Esophagus muscularis mucosa (tissue), 4 donors: ENCODE results near the gene DISP1. TPM values are rescaled to one million over a fixed set of nuclear protein-coding genes. Genes with fewer than 3 reads are reported as not detected.
"Not testable (repeated sequence)": the region's sequence is repeated elsewhere in the genome, so short reads cannot be mapped to it uniquely, and the experiment has no call there.

ENCODE experiments used
- DNase-seq: peaks from one replicate; pipeline ENCODE4 v3.0.0-alpha.2; 2017; ENCODE audit errors: extremely low spot score
- H3K27ac ChIP-seq, 4 donors: fragments of 200-600 bp; sonication (generic); replicated peaks in 1 of 4; 1 replicate in 3 of 4; 2 replicates in 1 of 4; pipeline ENCODE4 v1.5.1; 2016 to 2019; ENCODE audit warnings: mild to moderate bottlenecking in 1 of 4
- H3K27me3 ChIP-seq, 4 donors: fragments of 200-600 bp; sonication (generic); one replicate each; pipeline versions ENCODE4 v1.5.1 to v1.6.0; 2016 to 2019
- H3K36me3 ChIP-seq, 4 donors: fragments of 200-600 bp; sonication (generic); one replicate each; pipeline ENCODE4 v1.5.1; 2016 to 2019
- H3K4me1 ChIP-seq, 4 donors: fragments of 200-600 bp; sonication (generic); one replicate each; pipeline ENCODE4 v1.5.1; 2016 to 2019
- H3K4me3 ChIP-seq, 4 donors: fragments of 200-600 bp; sonication (generic); 1 replicate in 2 of 4; 2 replicates in 2 of 4; pipeline ENCODE4 v1.5.1; 2016 to 2019; ENCODE audit warnings: mild to moderate bottlenecking in 4 of 4, moderate library complexity in 1 of 4
- H3K9me3 ChIP-seq, 4 donors: fragments of 200-600 bp; sonication (generic); 1 replicate in 3 of 4; 2 replicates in 1 of 4; pipeline ENCODE4 v1.5.1; 2016 to 2019
- CTCF ChIP-seq, 3 experiments: fragments of 200-600 bp in 2 of 3; fragments of 450-650 bp in 1 of 3; sonication (generic) in 2 of 3; IDR thresholded peaks; one replicate each; pipeline ENCODE4 v1.5.1; 2017 to 2019; ENCODE audit warnings: antibody characterized with exemption in 3 of 3, mild to moderate bottlenecking in 2 of 3, moderate library complexity in 1 of 3
- EP300 ChIP-seq: sonication (generic); formaldehyde crosslinking; IDR thresholded peaks from one replicate; pipeline ENCODE4 v1.6.1; 2017; ENCODE audit warnings: antibody characterized with exemption
- POLR2A ChIP-seq: fragments of 450-650 bp; IDR thresholded peaks from one replicate; pipeline ENCODE4 v1.6.1; 2017; ENCODE audit warnings: antibody characterized with exemption, moderate library complexity, mild to moderate bottlenecking, low read depth
- POLR2AphosphoS5 ChIP-seq, 2 donors: sonication (generic); formaldehyde crosslinking; IDR thresholded peaks; one replicate each; pipeline ENCODE4 v1.6.1; 2017; ENCODE audit warnings: antibody characterized with exemption in 2 of 2
- WGBS: methylation state at CpG from one replicate; pipeline ENCODE4 v1.1.5; 2018; 5-methylcytosine and 5-hydroxymethylcytosine counted together
- intact Hi-C: fragments of 100-400 bp; cut with DNase I; formaldehyde crosslinking; loops from one replicate; pipeline ENCODE4 v1.15.1; 2023
- total RNA-seq, 4 donors: library from RNA; depleted of rRNA; stranded (reverse); fragments of >200 nt; gene quantifications; one replicate each; pipeline versions ENCODE4 v1.1.0 to v1.2.1, GENCODE V29; 2016

Gene DISP1
- total RNA-seq, 4 donors from 2014 or later, result 9.3 to 14.1 (median 10.8) TPM

- H3K4me1 ChIP-seq, result peaks cover 0 to 7% (median 0%) of the 10 kb centered on the region in 4 donors
- no peak overlapping the region for H3K4me3 ChIP-seq
- WGBS, result 88% methylated on average over 6 of the region's 6 CpGs
- intact Hi-C loops, result no loop called here
- H3K36me3 ChIP-seq, result no peaks in the 10 kb centered on the region
- H3K27me3 ChIP-seq, result no peaks in the 10 kb centered on the region
- no peaks in the 10 kb centered on the region for H3K9me3 ChIP-seq
- no peak for TF ChIP-seq CTCF (IDR thresholded peaks at IDR 0.05)
- TF ChIP-seq POLR2AphosphoS5 (IDR thresholded peaks at IDR 0.05), result no peak
- no peak for TF ChIP-seq EP300
- no peak for TF ChIP-seq POLR2A
- H3K27ac ChIP-seq, result no peak overlapping the region
- no peak for DNase-seq
These were observed 28.9 kb downstream of the DISP1 start for GRCh38 chr1:222843469-222844410.

- no peak overlapping the region for H3K4me3 ChIP-seq
- WGBS, result 85% methylated on average over 3 of the region's 3 CpGs
- H3K36me3 ChIP-seq, result no peaks in the 10 kb centered on the region
- intact Hi-C loops, result no loop called here
- no peak for DNase-seq
- H3K9me3 ChIP-seq, result no peaks in the 10 kb centered on the region
- TF ChIP-seq POLR2A (no peak), POLR2AphosphoS5 (IDR thresholded peaks at IDR 0.05) (no peak), EP300 (no peak), CTCF (IDR thresholded peaks at IDR 0.05) (no peak)
- H3K4me1 ChIP-seq, result peaks cover 0 to 13% (median 0%) of the 10 kb centered on the region in 4 donors
- no peak overlapping the region for H3K27ac ChIP-seq
- no peaks in the 10 kb centered on the region for H3K27me3 ChIP-seq
These were observed 29.6 kb downstream of the DISP1 start for GRCh38 chr1:222844411-222844779.

GRCh38 chr1:222845763-222846162, 30.9 kb downstream of the DISP1 start:
- H3K27me3 ChIP-seq, result no peaks in the 10 kb centered on the region
- no peak for DNase-seq
- peaks cover 0 to 13% (median 0%) of the 10 kb centered on the region in 4 donors for H3K4me1 ChIP-seq
- H3K4me3 ChIP-seq, result no peak overlapping the region
- TF ChIP-seq CTCF (IDR thresholded peaks at IDR 0.05), result no peak
- TF ChIP-seq EP300, result no peak
- TF ChIP-seq POLR2AphosphoS5 (IDR thresholded peaks at IDR 0.05), result no peak
- TF ChIP-seq POLR2A, result no peak
- no peak overlapping the region for H3K27ac ChIP-seq
- intact Hi-C loops, result no loop called here
- H3K9me3 ChIP-seq, result no peaks in the 10 kb centered on the region
- H3K36me3 ChIP-seq, result no peaks in the 10 kb centered on the region

- H3K9me3 ChIP-seq, DNase-seq, H3K27me3 ChIP-seq, H3K4me3 ChIP-seq, H3K4me1 ChIP-seq, intact Hi-C loops, H3K27ac ChIP-seq, H3K36me3 ChIP-seq: not testable (repeated sequence)
These were observed 35.7 kb downstream of the DISP1 start for GRCh38 chr1:222850550-222850949.

DNA sequence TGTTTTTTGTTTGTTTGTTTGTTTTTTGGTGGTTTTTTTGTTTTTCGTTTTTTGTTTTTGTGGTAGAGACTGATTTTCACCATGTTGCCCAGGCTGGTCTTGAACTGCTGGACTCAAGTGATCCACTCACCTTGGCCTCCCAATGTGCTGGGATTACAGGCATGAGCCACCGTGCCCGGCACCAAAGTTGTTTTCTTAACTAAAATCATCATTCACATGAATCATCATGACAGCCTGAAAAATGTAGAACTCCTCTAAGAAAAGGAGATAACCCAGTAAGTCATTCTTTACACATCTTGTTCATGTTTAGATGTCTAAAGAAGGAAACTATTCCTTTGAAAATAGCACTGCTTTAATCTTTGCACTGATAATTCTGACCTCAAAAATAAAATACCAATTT, 37.5 kb downstream of the DISP1 start:
- DNase-seq, result no peak
- Histone ChIP-seq H3K36me3 (no peaks in the 10 kb centered on the region), H3K4me1 (peaks cover 0 to 8% (median 0%) of the 10 kb centered on the region in 4 donors), H3K27me3 (no peaks in the 10 kb centered on the region), H3K4me3 (no peak overlapping the region), H3K27ac (no peak overlapping the region), H3K9me3 (no peaks in the 10 kb centered on the region)
- intact Hi-C loops, result no loop called here
- WGBS, result 82% methylated on average over 3 of the region's 3 CpGs
- TF ChIP-seq EP300 (no peak), POLR2A (no peak), POLR2AphosphoS5 (IDR thresholded peaks at IDR 0.05) (no peak), CTCF (IDR thresholded peaks at IDR 0.05) (no peak)
